ENCODE measurements around the gene SOD1.
A peak's percentile ranks its signal among the peaks of the same experiment; 100 is the strongest.
"Not testable (repeated sequence)": the region's sequence is repeated elsewhere in the genome, so short reads cannot be mapped to it uniquely, and the experiment has no call there.

The SOD1 gene

GRCh38 chr21:31622397-31622796 lies 37.1 kb upstream of the SOD1 start:
- no peak for DNase-seq (ENCODE audit: extremely low read depth, low read depth)
- no peak for TF ChIP-seq CTCF (IDR thresholded peaks at IDR 0.05; ENCODE audit: low read depth, low read length)

GRCh38 chr21:31623664-31624063 lies 35.8 kb upstream of the SOD1 start:
- no peak; the same call in 1 of the 2 replicates for TF ChIP-seq CTCF (IDR thresholded peaks at IDR 0.05; ENCODE audit: low read depth, low read length)
- DNase-seq (ENCODE audit: extremely low read depth, low read depth): no peak

- DNase-seq (ENCODE audit: extremely low read depth, low read depth): no peak
- TF ChIP-seq CTCF (IDR thresholded peaks at IDR 0.05; ENCODE audit: low read depth, low read length): no peak
Observed at GRCh38 chr21:31624181-31624580, 35.3 kb upstream of the SOD1 start.

GRCh38 chr21:31624961-31625491 lies 34.5 kb upstream of the SOD1 start:
- no peak for DNase-seq (ENCODE audit: extremely low read depth, low read depth)
- TF ChIP-seq CTCF (IDR thresholded peaks at IDR 0.05; ENCODE audit: low read depth, low read length): no peak

GRCh38 chr21:31629972-31630711 lies 29.4 kb upstream of the SOD1 start:
- peak; percentile 24 for DNase-seq (ENCODE audit: extremely low read depth, low read depth)
- no peak for TF ChIP-seq CTCF (IDR thresholded peaks at IDR 0.05; ENCODE audit: low read depth, low read length)

- not testable (repeated sequence) for DNase-seq (ENCODE audit: extremely low read depth, low read depth)
Observed at GRCh38 chr21:31631881-31632280, 27.6 kb upstream of the SOD1 start.

- no peak for DNase-seq (ENCODE audit: extremely low read depth, low read depth)
- no peak for TF ChIP-seq CTCF (IDR thresholded peaks at IDR 0.05; ENCODE audit: low read depth, low read length)
Observed at GRCh38 chr21:31634993-31635392, 24.5 kb upstream of the SOD1 start.

- no peak for DNase-seq (ENCODE audit: extremely low read depth, low read depth)
- TF ChIP-seq CTCF (IDR thresholded peaks at IDR 0.05; ENCODE audit: low read depth, low read length): no peak
Observed at GRCh38 chr21:31636874-31637273, 22.6 kb upstream of the SOD1 start.
